ENCODE measurements around the gene CHN2. TPM values are rescaled to one million over a fixed set of nuclear protein-coding genes. Genes with fewer than 3 reads are reported as not detected.

CHN2 gene
- total RNA-seq, 1 experiment from 2014 or later, result 2.1 TPM

DNA sequence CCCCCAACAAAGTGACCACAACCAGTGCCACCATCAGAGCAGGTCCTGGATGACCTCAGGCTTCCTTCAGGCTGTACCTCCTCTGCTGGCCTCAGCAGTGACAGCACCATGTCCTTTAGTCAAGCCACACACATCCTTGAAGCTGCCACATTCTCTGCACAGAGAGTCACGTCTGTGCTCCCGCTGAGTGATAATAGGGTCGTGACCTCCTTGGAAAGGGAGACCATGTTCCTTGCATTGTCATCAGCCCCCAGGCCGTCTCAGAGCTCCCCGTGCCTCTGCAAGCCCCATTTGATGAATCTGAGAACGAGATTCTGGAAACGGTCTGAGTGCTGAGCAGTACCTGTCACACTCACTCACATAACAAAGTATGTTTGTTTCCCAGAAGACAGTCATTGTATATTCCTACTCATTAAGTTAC lies 262.6 kb downstream of the CHN2 start:
- intact Hi-C loops (cut with micrococcal nuclease), result no loop called here
- TF ChIP-seq CEBPB (IDR thresholded peaks at IDR 0.05; ENCODE audit: low read depth) (no peak), RAD21 (IDR thresholded peaks at IDR 0.05; ENCODE audit: low read depth) (no peak), JUND (IDR thresholded peaks at IDR 0.05) (no peak), SIN3A (IDR thresholded peaks at IDR 0.05; ENCODE audit: low read depth) (no peak), EGR1 (IDR thresholded peaks at IDR 0.05; ENCODE audit: low read depth) (no peak), SRF (IDR thresholded peaks at IDR 0.05; ENCODE audit: low read depth) (no peak), ZNF274 (IDR thresholded peaks at IDR 0.05; ENCODE audit: low read depth, low read length) (no peak), YY1 (IDR thresholded peaks at IDR 0.05; ENCODE audit: extremely low read depth, insufficient replicate concordance, low read depth, low read length) (no peak)
- TF ChIP-seq, protein P1, sequence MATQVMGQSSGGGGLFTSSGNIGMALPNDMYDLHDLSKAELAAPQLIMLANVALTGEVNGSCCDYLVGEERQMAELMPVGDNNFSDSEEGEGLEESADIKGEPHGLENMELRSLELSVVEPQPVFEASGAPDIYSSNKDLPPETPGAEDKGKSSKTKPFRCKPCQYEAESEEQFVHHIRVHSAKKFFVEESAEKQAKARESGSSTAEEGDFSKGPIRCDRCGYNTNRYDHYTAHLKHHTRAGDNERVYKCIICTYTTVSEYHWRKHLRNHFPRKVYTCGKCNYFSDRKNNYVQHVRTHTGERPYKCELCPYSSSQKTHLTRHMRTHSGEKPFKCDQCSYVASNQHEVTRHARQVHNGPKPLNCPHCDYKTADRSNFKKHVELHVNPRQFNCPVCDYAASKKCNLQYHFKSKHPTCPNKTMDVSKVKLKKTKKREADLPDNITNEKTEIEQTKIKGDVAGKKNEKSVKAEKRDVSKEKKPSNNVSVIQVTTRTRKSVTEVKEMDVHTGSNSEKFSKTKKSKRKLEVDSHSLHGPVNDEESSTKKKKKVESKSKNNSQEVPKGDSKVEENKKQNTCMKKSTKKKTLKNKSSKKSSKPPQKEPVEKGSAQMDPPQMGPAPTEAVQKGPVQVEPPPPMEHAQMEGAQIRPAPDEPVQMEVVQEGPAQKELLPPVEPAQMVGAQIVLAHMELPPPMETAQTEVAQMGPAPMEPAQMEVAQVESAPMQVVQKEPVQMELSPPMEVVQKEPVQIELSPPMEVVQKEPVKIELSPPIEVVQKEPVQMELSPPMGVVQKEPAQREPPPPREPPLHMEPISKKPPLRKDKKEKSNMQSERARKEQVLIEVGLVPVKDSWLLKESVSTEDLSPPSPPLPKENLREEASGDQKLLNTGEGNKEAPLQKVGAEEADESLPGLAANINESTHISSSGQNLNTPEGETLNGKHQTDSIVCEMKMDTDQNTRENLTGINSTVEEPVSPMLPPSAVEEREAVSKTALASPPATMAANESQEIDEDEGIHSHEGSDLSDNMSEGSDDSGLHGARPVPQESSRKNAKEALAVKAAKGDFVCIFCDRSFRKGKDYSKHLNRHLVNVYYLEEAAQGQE (IDR thresholded peaks at IDR 0.05; ENCODE audit: low read depth), result no peak
- Histone ChIP-seq H3K9me3 (ENCODE audit: control insufficient read depth in 1 of 2, insufficient read depth in 1 of 2, low read depth in 1 of 2, low read length in 2 of 2) (no peaks in the 10 kb centered on the region), H3K4me2 (ENCODE audit: low read length) (no peak overlapping the region), H3K27me3 (ENCODE audit: insufficient read depth, low read length) (no peaks in the 10 kb centered on the region), H3K4me3 (replicated peaks in 1 of 2; ENCODE audit: low read depth in 1 of 2, low read length in 2 of 2) (no peak overlapping the region), H3K27ac (ENCODE audit: low read depth, low read length) (no peak overlapping the region), H4K20me1 (ENCODE audit: insufficient read depth) (no peaks in the 10 kb centered on the region), H3K36me3 (ENCODE audit: control insufficient read depth in 1 of 2, insufficient read depth in 2 of 2, low read length in 2 of 2) (no peaks in the 10 kb centered on the region), H3K4me1 (ENCODE audit: control insufficient read depth in 1 of 2, insufficient read depth in 2 of 2, low read length in 2 of 2) (no peaks in the 10 kb centered on the region), H3K9me2 (ENCODE audit: insufficient read depth) (no peaks in the 10 kb centered on the region), H3K9ac (ENCODE audit: low read length) (no peak overlapping the region), H3K79me2 (ENCODE audit: insufficient read depth, low read length) (no peaks in the 10 kb centered on the region), H2AFZ (ENCODE audit: low read depth, low read length, poor library complexity, severe bottlenecking) (no peak overlapping the region)
- no TSS peak for BruUV-seq (replicated peaks)
- ATAC-seq (no peak), DNase-seq (ENCODE audit: low read depth, low spot score) (no peak)
- POLR2A ChIA-PET, result no interaction called here
- RAD21 ChIA-PET (ENCODE audit: low non-redundant PET in 1 of 2, low total read pairs in 2 of 2, uncharacterized antibody in 2 of 2, unreplicated experiment in 2 of 2), result no interaction called here
- CTCF ChIA-PET, result interaction anchor here (1.4 kb wide), 1 partner anchor 530 kb away, joined by 3 read pairs; no protein-coding TSS in a partner anchor

Data from HCT116 (cell line).